Neural cell (in vitro differentiated cells): Measurements from ENCODE around the gene ADAMTS17.

Source experiments
- CTCF ChIP-seq: fragments of 450-650 bp; IDR thresholded peaks from 2 replicates; pipeline ENCODE4 v1.5.1; 2014; ENCODE audit warnings: antibody characterized with exemption, mild to moderate bottlenecking, moderate library complexity; ENCODE audit not compliant: poor library complexity, severe bottlenecking
- POLR2AphosphoS5 ChIP-seq: IDR thresholded peaks from 2 replicates; pipeline ENCODE4 v1.6.1; 2012
- TAF1 ChIP-seq: IDR thresholded peaks from 2 replicates; pipeline ENCODE4 v1.6.1; 2012; ENCODE audit warnings: low read depth

- TF ChIP-seq CTCF (no peak), TAF1 (no peak), POLR2AphosphoS5 (no peak)
These were observed 363.3 kb downstream of the ADAMTS17 start for GRCh38 chr15:99978426-99978825.
